ENCODE data around the gene SCO2.

The SCO2 gene

DNA sequence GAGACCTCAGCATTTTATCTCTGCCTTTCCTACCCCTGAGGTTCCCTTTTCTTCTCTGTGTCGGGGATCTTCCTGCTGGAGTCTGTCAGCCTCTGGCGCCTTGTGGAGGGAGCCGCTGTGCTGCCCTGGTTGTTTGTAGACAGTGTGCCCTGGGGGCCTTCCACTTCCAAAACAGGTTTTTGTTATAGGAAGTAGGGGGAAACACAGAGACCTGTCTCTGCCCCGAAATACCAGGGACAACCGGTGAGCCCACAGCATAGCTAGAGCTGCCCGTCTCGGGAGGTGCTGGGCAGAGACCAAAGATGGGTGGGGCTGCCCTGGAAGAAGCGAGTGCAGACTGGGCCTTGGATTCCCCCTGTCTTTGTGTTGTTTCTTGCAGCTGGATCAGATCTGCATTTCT lies 9.3 kb downstream of the SCO2 start:
- Mint-ChIP-seq H3K4me1 (no peaks in the 10 kb centered on the region), H3K9me3 (no peaks in the 10 kb centered on the region), H3K36me3 (ENCODE audit: low read depth) (peaks cover 30% of the 10 kb centered on the region), H3K27me3 (ENCODE audit: low read depth, poor library complexity) (no peaks in the 10 kb centered on the region), H3K27ac (no peak overlapping the region), H3K4me3 (no peak overlapping the region)
- no peak for DNase-seq
- TF ChIP-seq, protein P1, sequence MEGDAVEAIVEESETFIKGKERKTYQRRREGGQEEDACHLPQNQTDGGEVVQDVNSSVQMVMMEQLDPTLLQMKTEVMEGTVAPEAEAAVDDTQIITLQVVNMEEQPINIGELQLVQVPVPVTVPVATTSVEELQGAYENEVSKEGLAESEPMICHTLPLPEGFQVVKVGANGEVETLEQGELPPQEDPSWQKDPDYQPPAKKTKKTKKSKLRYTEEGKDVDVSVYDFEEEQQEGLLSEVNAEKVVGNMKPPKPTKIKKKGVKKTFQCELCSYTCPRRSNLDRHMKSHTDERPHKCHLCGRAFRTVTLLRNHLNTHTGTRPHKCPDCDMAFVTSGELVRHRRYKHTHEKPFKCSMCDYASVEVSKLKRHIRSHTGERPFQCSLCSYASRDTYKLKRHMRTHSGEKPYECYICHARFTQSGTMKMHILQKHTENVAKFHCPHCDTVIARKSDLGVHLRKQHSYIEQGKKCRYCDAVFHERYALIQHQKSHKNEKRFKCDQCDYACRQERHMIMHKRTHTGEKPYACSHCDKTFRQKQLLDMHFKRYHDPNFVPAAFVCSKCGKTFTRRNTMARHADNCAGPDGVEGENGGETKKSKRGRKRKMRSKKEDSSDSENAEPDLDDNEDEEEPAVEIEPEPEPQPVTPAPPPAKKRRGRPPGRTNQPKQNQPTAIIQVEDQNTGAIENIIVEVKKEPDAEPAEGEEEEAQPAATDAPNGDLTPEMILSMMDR (IDR thresholded peaks at IDR 0.05) = no peak

DNA sequence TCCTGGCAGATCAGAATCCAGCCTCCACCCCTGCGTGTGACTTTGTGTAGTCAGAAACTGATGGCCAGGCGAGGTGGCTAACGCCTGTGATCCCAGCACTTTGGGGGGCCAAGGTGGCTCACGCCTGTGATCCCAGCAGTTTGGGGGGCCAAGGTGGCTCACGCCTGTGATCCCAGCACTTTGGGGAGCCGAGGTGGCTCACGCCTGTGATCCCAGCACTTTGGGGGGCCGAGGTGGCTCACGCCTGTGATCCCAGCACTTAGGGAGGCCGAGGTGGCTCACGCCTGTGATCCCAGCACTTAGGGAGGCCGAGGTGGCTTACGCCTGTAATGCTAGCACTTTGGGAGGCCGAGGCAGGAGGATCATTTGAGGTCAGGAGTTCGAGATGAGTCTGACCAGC lies 12.2 kb downstream of the SCO2 start:
- Mint-ChIP-seq H3K4me3 (no peak overlapping the region), H3K4me1 (peaks cover 15% of the 10 kb centered on the region), H3K27ac (no peak overlapping the region), H3K36me3 (ENCODE audit: low read depth) (peaks cover 18% of the 10 kb centered on the region), H3K9me3 (no peaks in the 10 kb centered on the region), H3K27me3 (ENCODE audit: low read depth, poor library complexity) (no peaks in the 10 kb centered on the region)
- DNase-seq = no peak
- TF ChIP-seq, protein P1 (IDR thresholded peaks at IDR 0.05) = no peak

DNA sequence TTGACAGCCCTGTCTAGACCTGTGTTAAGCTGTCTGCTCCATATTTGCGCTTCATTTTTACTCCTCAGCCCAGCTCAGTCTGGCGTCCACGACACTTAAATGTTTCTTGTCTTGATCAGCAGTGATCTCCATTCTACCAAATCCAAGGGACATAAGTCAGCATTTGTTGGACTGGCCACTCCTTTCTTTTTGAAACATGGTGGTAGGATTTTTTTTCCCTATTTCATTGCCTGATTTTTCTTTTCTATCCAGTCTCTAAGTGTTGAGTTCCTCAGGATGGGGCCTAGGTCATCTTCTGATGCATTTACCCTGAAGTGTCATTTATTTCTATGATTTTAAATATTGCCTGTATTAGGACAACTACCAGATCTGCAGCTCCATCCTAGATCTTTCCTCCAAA lies 16.5 kb downstream of the SCO2 start:
- Mint-ChIP-seq H3K36me3 (ENCODE audit: low read depth) (peaks cover 9% of the 10 kb centered on the region), H3K4me1 (peaks cover 15% of the 10 kb centered on the region), H3K27me3 (ENCODE audit: low read depth, poor library complexity) (no peaks in the 10 kb centered on the region), H3K4me3 (peak overlapping the region; percentile 93), H3K9me3 (no peaks in the 10 kb centered on the region), H3K27ac (peak overlapping the region; percentile 97)
- TF ChIP-seq, protein P1 (IDR thresholded peaks at IDR 0.05) = no peak
- DNase-seq = no peak

DNA sequence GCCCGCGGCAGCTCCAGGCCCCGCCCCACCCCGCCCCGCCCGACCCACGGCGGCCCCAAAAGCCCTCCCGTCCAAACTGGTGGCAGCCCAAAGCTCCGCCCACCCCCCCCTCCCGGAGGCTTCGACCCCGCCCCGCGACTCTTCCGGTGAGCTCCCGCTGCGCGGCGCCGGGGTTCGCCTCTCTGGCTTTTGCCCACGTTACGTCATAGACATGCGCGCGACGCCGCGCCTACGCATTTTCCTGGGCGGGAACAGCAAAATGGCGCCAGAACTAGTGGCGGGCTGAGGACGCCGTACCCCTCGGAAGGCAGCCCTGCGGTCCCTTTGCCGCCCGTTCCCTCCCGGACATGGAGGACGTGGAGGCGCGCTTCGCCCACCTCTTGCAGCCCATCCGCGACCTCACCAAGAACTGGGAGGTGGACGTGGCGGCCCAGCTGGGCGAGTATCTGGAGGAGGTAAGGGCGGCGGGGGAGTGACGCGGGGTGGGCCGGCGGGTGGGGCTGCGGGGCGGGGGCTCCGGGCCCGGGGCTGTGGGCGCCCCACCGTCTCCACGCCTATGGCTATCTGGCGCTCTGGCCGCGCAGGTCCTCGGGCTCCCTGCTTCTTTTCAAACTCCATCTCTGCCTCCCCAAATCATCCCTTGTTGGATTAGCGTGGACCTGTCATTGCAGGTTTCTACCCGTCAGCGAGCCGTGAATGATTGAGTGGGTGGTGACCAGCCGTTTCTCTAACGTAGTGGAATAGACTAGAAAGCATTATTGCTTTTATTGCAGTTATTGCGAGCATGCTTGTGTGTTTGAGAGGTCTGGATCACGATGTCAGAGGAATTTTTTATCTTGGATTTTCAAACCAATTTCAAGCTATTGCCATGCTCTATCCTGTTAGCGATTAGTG lies 17.2 kb downstream of the SCO2 start, which contains the start of gene NCAPH2:
TSS of gene NCAPH2 (plus strand) at position 234 of the 894 bp plus-strand sequence. CDS start at position 348, 114 bp downstream.
- Mint-ChIP-seq H3K9me3 (no peaks in the 10 kb centered on the region), H3K27me3 (ENCODE audit: low read depth, poor library complexity) (no peaks in the 10 kb centered on the region), H3K27ac (peak within 1 kb of the TSS; percentile 98), H3K36me3 (ENCODE audit: low read depth) (peaks cover 9% of the 10 kb centered on the region), H3K4me3 (peak within 1 kb of the TSS; percentile 95), H3K4me1 (peaks cover 15% of the 10 kb centered on the region)
- DNase-seq = peak; percentile 98
- TF ChIP-seq, protein P1 (IDR thresholded peaks at IDR 0.05) = no peak

DNA sequence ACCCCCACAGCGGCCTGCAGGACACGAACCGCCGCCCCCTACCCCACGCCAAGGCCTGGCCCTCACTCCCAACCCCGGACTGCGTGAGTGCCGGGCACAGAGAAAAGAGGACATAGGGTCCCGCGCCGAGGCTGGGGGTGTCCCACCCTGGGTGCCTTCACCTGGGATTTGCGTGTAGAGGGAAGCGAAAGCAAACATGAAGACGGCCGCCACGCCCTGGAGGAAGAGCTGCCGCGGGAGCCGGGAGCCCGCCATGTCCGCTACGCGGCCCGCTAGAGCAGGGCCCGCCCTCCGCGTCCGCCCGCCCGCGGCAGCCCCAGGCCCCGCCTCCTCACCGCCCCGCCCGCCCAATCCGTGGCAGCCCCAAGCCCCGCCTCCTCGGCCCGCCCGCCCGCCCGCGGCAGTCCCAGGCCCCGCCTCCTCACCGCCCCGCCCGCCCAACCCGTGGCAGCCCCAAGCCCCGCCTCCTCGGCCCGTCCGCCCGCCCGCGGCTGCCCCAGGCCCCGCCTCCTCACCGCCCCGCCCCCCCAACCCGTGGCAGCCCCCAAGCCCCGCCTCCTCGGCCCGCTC lies 17.9 kb downstream of the SCO2 start, which contains the start of gene LMF2:
TSS of gene LMF2 (minus strand) at position 282 of the 570 bp plus-strand sequence. CDS start at position 255, 27 bp downstream.
- H3K36me3 Mint-ChIP-seq (ENCODE audit: low read depth) = peaks cover 5% of the 10 kb centered on the region
- H3K9me3 Mint-ChIP-seq = no peaks in the 10 kb centered on the region
- H3K4me3 Mint-ChIP-seq = peak within 1 kb of the TSS; percentile 95
- TF ChIP-seq, protein P1 (IDR thresholded peaks at IDR 0.05) = no peak
- DNase-seq = peak; percentile 96
- H3K27me3 Mint-ChIP-seq (ENCODE audit: low read depth, poor library complexity) = peaks cover under 1% of the 10 kb centered on the region
- H3K4me1 Mint-ChIP-seq = peaks cover 15% of the 10 kb centered on the region
- H3K27ac Mint-ChIP-seq = peak within 1 kb of the TSS; percentile 98
